HG03280 (cell line): ENCODE data around the gene SATB2.

Experiments
- ATAC-seq: cut with Tn5 transposase; IDR thresholded peaks from one replicate; pipeline ENCODE4 v1.9.1; 2021; ENCODE audit warnings: mild to moderate bottlenecking, moderate library complexity; ENCODE audit not compliant: unreplicated experiment

Gene SATB2

GRCh38 chr2:199336546-199336945 is 121.2 kb downstream of the SATB2 start:
- no peak for ATAC-seq

- ATAC-seq = no peak
Observed at GRCh38 chr2:199335502-199335901, 122.2 kb downstream of the SATB2 start.

- ATAC-seq = no peak
Observed at GRCh38 chr2:199329466-199329865, 128.3 kb downstream of the SATB2 start.

GRCh38 chr2:199329031-199329430 is 128.7 kb downstream of the SATB2 start:
- ATAC-seq = no peak

GRCh38 chr2:199325881-199326280 is 131.9 kb downstream of the SATB2 start:
- no peak for ATAC-seq

- no peak for ATAC-seq
Observed at GRCh38 chr2:199322151-199322550, 135.6 kb downstream of the SATB2 start.

GRCh38 chr2:199317646-199318045 is 140.1 kb downstream of the SATB2 start:
- ATAC-seq = no peak

- ATAC-seq = no peak
Observed at GRCh38 chr2:199316851-199317250, 140.9 kb downstream of the SATB2 start.

GRCh38 chr2:199315299-199316179 is 142.2 kb downstream of the SATB2 start:
- ATAC-seq = no peak

- no peak for ATAC-seq
Observed at GRCh38 chr2:199312931-199313330, 144.8 kb downstream of the SATB2 start.

- ATAC-seq = no peak
Observed at GRCh38 chr2:199310771-199311585, 146.8 kb downstream of the SATB2 start.

- no peak for ATAC-seq
Observed at GRCh38 chr2:199309973-199310372, 147.8 kb downstream of the SATB2 start.

- no peak for ATAC-seq
Observed at GRCh38 chr2:199309411-199309810, 148.3 kb downstream of the SATB2 start.

GRCh38 chr2:199308567-199308966 is 149.2 kb downstream of the SATB2 start:
- no peak for ATAC-seq

GRCh38 chr2:199307461-199307860 is 150.3 kb downstream of the SATB2 start:
- ATAC-seq = no peak

GRCh38 chr2:199306116-199306515 is 151.6 kb downstream of the SATB2 start:
- no peak for ATAC-seq

- no peak for ATAC-seq
Observed at GRCh38 chr2:199303728-199304177, 154.0 kb downstream of the SATB2 start.

- ATAC-seq = no peak
Observed at GRCh38 chr2:199302851-199303250, 154.9 kb downstream of the SATB2 start.

- ATAC-seq = no peak
Observed at GRCh38 chr2:199288424-199288823, 169.3 kb downstream of the SATB2 start.

GRCh38 chr2:199282309-199282708 is 175.4 kb downstream of the SATB2 start:
- no peak for ATAC-seq

GRCh38 chr2:199279146-199279545 is 178.6 kb downstream of the SATB2 start:
- ATAC-seq = no peak

GRCh38 chr2:199278099-199278498 is 179.6 kb downstream of the SATB2 start:
- ATAC-seq = no peak
